ENCODE measurements around the gene TRIB2. TPM values are rescaled to one million over a fixed set of nuclear protein-coding genes. Genes with fewer than 3 reads are reported as not detected.

The TRIB2 gene
- total and polyA plus RNA-seq, 9 of the 15 experiments (the other 6 are each of a cell fraction or from before 2014, with no cell fraction given), result 9.0 to 39.0 (median 26.3) TPM

DNA sequence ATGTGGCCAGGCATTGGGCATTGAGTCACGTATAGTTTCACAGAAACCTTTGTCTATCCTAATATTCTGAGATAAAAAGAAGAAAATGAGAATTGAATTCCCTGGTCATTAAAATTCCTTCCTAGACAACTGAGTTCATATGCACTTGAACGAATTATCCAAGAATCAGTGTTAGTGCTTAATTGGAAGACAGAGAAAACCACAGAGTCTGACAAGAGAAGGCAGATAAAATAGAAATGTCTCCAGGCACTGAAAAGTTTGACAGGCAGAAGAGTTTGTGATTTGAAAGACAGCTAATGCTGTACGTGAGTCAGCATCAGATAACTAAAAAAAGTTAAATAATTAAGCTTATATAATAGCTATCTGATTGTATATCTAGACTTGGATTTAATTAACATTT lies 47.7 kb upstream of the TRIB2 start:
- no peaks in the 10 kb centered on the region for H4K20me1 ChIP-seq (replicated peaks; ENCODE audit: control insufficient read depth, insufficient read depth, low read length)
- in situ Hi-C loops (cut with MboI), result no loop called here
- ATAC-seq (no peak), DNase-seq (ENCODE audit: extremely low read depth in 1 of 4, low spot score in 3 of 4) (no peak), FAIRE-seq (no peak)
- no peaks in the 10 kb centered on the region; the same call in 1 of the 2 replicates for H3K9me3 ChIP-seq (replicated peaks; ENCODE audit: control insufficient read depth, insufficient read depth, low read depth, low read length)
- ChIA-PET POLR2A (interaction anchor here (0.6 kb wide), 1 partner anchor 976 kb away, joined by 3 read pairs; no protein-coding TSS in a partner anchor), CTCF (ENCODE audit: low intra/inter-chr PET ratio) (no interaction called here)
- no peaks in the 10 kb centered on the region for H3K36me3 ChIP-seq (ENCODE audit: control insufficient read depth, insufficient read depth, low read length)
- H3K4me1 ChIP-seq (replicated peaks in 1 of 2; ENCODE audit: control insufficient read depth in 2 of 2, insufficient read depth in 2 of 2, low read length in 2 of 2), result no peaks in the 10 kb centered on the region; a peak in 1 of 5 replicates
- H3K4me3 ChIP-seq, result no peak overlapping the region
- H3K79me2 ChIP-seq (ENCODE audit: control insufficient read depth, insufficient read depth, low read length), result no peaks in the 10 kb centered on the region
- no peak overlapping the region for H2AFZ ChIP-seq (ENCODE audit: low read depth, low read length)
- intact Hi-C loops (cut with micrococcal nuclease), result no loop called here
- 11% methylated on average over 3 of the region's 3 CpGs for WGBS (ENCODE audit: insufficient coverage, low coverage, missing lambda C conversion rate)
- H3K27ac ChIP-seq (ENCODE audit: extremely low read depth, low read depth, low read length), result no peak overlapping the region
- no peaks in the 10 kb centered on the region for H3K27me3 ChIP-seq (ENCODE audit: control insufficient read depth in 2 of 2, insufficient read depth in 2 of 2, low read length in 2 of 2)
- no peak overlapping the region for H3K4me2 ChIP-seq (ENCODE audit: insufficient read depth, low read length)
- no TSS peak for BruUV-seq (replicated peaks)
- TF ChIP-seq ZNF224 (CRISPR knock-in tag; IDR thresholded peaks at IDR 0.05), result no peak
- TF ChIP-seq NFE2 (IDR thresholded peaks at IDR 0.05; ENCODE audit: low read depth), result 0 out of 2 replicates have a peak, but pooled peaks have one; percentile 3
- TF ChIP-seq PKNOX1 (IDR thresholded peaks at IDR 0.05), result peak; percentile 40; the same call in 1 of the 2 replicates
- H3K9me1 ChIP-seq (ENCODE audit: control insufficient read depth, insufficient read depth, low read length), result no peaks in the 10 kb centered on the region
- H3K9ac ChIP-seq (ENCODE audit: insufficient read depth in 1 of 2, low read depth in 2 of 2, low read length in 2 of 2), result no peak overlapping the region

DNA sequence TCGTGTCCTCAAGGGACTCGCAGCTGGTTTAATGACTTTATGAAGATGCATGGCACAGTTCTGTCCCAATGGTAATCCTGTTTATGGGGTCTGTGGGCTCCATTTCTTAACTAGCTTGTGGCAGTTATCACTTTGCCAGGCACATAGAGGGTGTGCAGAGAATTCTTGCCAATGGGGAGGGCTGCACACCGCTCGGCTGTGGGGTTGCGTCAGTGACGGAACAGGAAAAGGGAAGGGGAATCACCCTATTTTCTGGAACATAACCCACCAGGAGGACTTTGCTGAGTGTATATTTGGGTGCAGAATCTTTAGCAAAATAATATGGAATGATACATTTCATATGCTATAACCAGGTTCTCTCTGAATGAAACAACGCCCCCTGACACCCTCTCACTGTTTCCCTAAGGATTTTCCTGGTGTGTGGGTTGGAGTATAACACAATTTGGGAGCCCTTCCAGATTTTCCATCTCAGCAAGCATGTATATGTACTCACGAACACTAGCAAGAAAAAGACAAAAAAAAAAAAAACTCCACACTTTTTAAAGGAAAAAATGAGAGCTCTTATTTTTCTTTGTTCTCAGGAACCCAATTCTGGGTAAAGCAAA lies 43.9 kb upstream of the TRIB2 start:
- peaks cover 10 to 18% of the 10 kb centered on the region in 2 experiments for H3K4me1 ChIP-seq (replicated peaks in 1 of 2; ENCODE audit: control insufficient read depth in 2 of 2, insufficient read depth in 2 of 2, low read length in 2 of 2)
- H3K9me3 ChIP-seq (replicated peaks; ENCODE audit: control insufficient read depth, insufficient read depth, low read depth, low read length), result no peaks in the 10 kb centered on the region
- H3K9ac ChIP-seq (ENCODE audit: insufficient read depth in 1 of 2, low read depth in 2 of 2, low read length in 2 of 2), result no peak overlapping the region
- WGBS (ENCODE audit: insufficient coverage, low coverage, missing lambda C conversion rate), result 78% methylated on average over 8 of the region's 8 CpGs
- H3K9me1 ChIP-seq (ENCODE audit: control insufficient read depth, insufficient read depth, low read length), result no peaks in the 10 kb centered on the region
- ATAC-seq (no peak), DNase-seq (ENCODE audit: extremely low read depth in 1 of 4, low spot score in 3 of 4) (no peak), FAIRE-seq (no peak)
- CTCF ChIA-PET (ENCODE audit: low intra/inter-chr PET ratio), result no interaction called here
- H3K36me3 ChIP-seq (ENCODE audit: control insufficient read depth, insufficient read depth, low read length), result no peaks in the 10 kb centered on the region
- in situ Hi-C loops (cut with MboI), result no loop called here
- no peak overlapping the region for H2AFZ ChIP-seq (ENCODE audit: low read depth, low read length)
- POLR2A ChIA-PET, result interaction anchor here (1.0 to 1.2 kb wide), 2 partner anchors 20 to 43 kb away, joined by 3 to 4 read pairs; no protein-coding TSS in a partner anchor
- H3K27me3 ChIP-seq (ENCODE audit: control insufficient read depth in 2 of 2, insufficient read depth in 2 of 2, low read length in 2 of 2), result no peaks in the 10 kb centered on the region
- H4K20me1 ChIP-seq (replicated peaks; ENCODE audit: control insufficient read depth, insufficient read depth, low read length), result no peaks in the 10 kb centered on the region
- H3K4me3 ChIP-seq, result no peak overlapping the region
- no TSS peak for BruUV-seq (replicated peaks)
- H3K79me2 ChIP-seq (ENCODE audit: control insufficient read depth, insufficient read depth, low read length), result no peaks in the 10 kb centered on the region
- H3K27ac ChIP-seq (ENCODE audit: extremely low read depth, low read depth, low read length), result no peak overlapping the region
- no peak overlapping the region for H3K4me2 ChIP-seq (ENCODE audit: insufficient read depth, low read length)
- intact Hi-C loops (cut with micrococcal nuclease), result no loop called here
- TF ChIP-seq KLF16 (IDR thresholded peaks at IDR 0.05), result no peak
- no peak for TF ChIP-seq MTA2 (IDR thresholded peaks at IDR 0.05; ENCODE audit: low read depth)
- no peak for TF ChIP-seq ZNF408 (CRISPR knock-in tag; IDR thresholded peaks at IDR 0.05; ENCODE audit: low read depth)
- TF ChIP-seq, protein P1, sequence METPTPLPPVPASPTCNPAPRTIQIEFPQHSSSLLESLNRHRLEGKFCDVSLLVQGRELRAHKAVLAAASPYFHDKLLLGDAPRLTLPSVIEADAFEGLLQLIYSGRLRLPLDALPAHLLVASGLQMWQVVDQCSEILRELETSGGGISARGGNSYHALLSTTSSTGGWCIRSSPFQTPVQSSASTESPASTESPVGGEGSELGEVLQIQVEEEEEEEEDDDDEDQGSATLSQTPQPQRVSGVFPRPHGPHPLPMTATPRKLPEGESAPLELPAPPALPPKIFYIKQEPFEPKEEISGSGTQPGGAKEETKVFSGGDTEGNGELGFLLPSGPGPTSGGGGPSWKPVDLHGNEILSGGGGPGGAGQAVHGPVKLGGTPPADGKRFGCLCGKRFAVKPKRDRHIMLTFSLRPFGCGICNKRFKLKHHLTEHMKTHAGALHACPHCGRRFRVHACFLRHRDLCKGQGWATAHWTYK (CRISPR knock-in tag; IDR thresholded peaks at IDR 0.05), result no peak
- no peak for TF ChIP-seq SRSF7 (optimal IDR thresholded peaks at IDR 0.05; ENCODE audit: low read depth, low read length)
- TF ChIP-seq MYNN (IDR thresholded peaks at IDR 0.05), result no peak
- TF ChIP-seq MYNN (CRISPR knock-in tag; IDR thresholded peaks at IDR 0.05), result no peak
- TF ChIP-seq ZNF217 (CRISPR knock-in tag; IDR thresholded peaks at IDR 0.05), result no peak
- TF ChIP-seq ZNF184 (CRISPR knock-in tag; IDR thresholded peaks at IDR 0.05), result no peak
- no peak for TF ChIP-seq MEF2D (tag; conservative IDR thresholded peaks at IDR 0.05; ENCODE audit: low read depth)
- no peak for TF ChIP-seq SREBF2 (CRISPR knock-in tag; IDR thresholded peaks at IDR 0.05)
- no peak for TF ChIP-seq YY1 (IDR thresholded peaks at IDR 0.05; ENCODE audit: borderline replicate concordance in 1 of 3, control insufficient read depth in 1 of 3, extremely low read depth in 1 of 3, insufficient read depth in 3 of 3, insufficient read length in 1 of 3, insufficient replicate concordance in 2 of 3, low read depth in 1 of 3, low read length in 2 of 3)
